ENCODE results near the gene SPATA46.

SPATA46 gene

GRCh38 chr1:162351246-162351842 is 25.3 kb downstream of the SPATA46 start:
- DNase-seq: no peak

DNA sequence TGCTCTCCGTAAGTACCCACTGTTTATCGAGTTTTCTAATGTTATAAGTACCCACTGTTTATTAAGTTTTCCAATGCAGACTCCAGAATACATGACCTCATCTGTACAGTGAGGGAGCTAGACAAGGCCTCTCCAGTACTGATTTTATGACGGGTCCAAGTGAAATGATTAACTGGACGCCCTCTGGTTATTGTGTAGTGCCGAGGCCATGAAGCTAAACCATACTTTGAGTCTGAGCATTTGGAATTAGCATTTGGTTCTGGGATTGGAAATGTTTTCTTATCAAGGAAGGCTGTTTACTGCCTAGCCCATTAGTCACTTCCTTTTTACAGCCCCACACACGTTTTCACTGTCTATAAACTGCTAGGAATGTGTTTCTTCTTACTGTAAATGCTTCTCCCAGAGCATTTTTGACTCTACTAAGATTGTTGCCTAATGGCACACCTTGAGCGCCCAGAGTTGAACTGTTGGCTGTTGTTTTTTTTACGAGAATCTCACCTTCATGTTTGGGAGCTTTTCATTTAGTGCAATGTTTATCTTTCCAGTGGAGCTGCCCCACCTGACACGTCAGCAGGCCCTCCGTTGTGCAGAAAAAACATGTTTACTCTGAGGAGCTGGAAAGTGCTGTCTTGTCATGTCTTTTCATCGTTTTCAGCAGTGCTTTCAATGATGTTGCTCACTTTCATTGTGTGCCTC is 26.9 kb downstream of the SPATA46 start:
- DNase-seq: no peak

DNA sequence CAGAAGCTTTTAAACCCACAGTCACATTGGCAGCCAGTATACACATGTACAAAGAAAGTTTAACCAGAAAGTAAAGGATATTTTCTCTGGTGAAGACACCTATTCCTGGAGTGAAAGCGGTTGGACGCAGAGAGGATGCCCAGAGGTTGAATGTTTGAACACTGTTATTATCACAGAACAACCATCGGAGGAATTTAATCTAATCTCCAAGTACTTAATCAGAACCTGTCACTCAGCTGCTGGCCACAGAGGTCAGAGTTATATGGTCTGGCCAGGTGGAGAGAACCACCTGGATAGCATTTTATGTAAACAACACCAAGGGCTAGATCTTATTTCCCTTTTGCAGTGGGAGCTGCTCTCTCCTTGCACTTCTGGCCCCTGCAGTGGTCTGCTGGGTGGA is 29.4 kb downstream of the SPATA46 start:
- no peak for DNase-seq

- DNase-seq: no peak
These were observed 33.2 kb downstream of the SPATA46 start for GRCh38 chr1:162343470-162343869.

DNA sequence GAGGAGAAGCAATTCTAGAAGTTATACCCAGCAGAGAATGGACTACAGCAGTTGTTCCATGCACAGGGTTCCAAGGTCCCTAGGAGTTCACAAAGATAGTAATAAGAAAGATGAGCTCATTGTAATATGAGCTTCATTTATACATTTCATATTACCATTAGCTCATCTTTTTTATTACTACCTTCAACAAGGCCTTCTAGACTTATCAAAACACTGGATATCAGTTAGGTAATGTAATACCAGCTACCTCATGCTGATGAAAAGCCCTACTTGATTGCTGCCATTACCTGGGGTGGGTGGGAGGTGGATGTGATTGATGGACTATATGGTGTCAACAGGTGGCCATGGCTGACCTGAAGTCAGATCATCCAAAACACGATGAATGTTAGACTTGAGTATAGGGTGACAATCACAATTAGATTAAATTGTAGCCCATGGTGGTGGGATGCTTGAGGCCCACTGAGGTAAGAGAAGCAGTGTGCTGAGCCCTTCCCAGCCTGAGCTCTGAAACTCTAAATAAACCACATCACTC is 34.1 kb downstream of the SPATA46 start:
- no peak for DNase-seq

- no peak for DNase-seq
These were observed 39.9 kb downstream of the SPATA46 start for GRCh38 chr1:162336621-162337285.

DNA sequence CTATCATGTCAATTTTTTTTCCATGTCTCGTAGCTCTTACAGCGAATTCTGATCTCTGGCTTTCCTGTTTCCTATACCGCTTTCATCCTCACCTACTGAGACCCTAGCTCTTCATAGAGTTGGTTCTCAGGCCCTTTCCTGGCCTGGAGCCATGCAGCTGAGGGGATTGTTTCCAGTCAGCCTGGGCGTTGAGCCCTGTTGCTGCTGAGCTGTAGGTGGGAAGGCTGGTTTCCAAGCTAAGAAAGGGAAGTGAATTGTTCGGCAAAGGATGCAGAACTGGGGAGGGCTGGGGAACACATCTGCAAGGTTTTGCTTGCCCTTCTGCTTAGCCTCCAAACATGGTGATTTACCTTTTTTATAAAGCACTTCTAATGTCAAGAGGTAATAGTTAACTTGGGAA is 41.5 kb downstream of the SPATA46 start:
- DNase-seq: no peak

DNA sequence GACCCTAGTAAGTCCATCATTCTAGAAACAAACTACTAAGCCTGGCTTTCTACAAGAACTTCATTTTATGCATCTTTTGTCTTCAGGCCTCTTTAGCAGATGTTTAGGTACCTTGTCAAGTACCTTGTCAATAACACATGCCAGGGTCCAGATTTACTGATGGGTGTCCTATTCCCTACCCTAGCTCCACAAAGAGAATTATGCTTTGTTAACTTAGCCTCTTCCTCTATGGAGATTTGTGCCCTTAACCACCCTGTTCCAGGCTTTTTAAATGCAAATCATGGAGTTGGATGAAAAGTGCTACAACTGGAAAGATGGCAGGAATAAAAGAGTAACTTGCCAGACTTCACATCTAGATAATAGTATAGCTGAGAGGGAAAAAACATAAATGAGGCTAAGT is 42.7 kb downstream of the SPATA46 start:
- no peak for DNase-seq

- no peak for DNase-seq
These were observed 46.8 kb downstream of the SPATA46 start for GRCh38 chr1:162329826-162330225.

- DNase-seq: peak; percentile 4
These were observed 48.1 kb downstream of the SPATA46 start for GRCh38 chr1:162328512-162328911.

- no peak for DNase-seq
These were observed 48.9 kb downstream of the SPATA46 start for GRCh38 chr1:162327788-162328165.

GRCh38 chr1:162327144-162327787 is 49.4 kb downstream of the SPATA46 start:
- no peak for DNase-seq

DNA sequence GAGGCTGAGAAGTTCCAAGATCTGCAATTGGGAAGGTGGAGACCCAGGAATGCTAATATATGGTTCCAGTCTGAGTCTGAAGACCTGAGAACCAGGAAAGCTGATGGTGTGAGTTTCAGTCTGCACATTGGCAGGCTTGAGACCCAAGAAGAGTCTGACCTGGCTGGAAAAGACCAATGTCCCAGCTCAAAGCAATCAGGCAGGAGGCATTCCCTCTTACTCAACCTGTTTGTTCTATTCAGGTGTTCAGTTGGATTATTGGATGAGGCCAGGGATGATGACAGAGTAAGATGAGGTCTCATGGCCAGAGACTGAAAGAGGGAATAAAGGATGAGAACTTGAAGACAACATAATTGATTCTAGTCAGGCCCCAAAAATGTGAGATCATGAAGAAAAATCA is 50.1 kb downstream of the SPATA46 start:
- DNase-seq: no peak

GRCh38 chr1:162324396-162324795 is 52.3 kb downstream of the SPATA46 start:
- no peak for DNase-seq

All from NCI-H524 treated with DMSO at 0.1 percent for 48 hours (cell line).